ENCODE data around the gene TNK1.

TNK1 gene

DNA sequence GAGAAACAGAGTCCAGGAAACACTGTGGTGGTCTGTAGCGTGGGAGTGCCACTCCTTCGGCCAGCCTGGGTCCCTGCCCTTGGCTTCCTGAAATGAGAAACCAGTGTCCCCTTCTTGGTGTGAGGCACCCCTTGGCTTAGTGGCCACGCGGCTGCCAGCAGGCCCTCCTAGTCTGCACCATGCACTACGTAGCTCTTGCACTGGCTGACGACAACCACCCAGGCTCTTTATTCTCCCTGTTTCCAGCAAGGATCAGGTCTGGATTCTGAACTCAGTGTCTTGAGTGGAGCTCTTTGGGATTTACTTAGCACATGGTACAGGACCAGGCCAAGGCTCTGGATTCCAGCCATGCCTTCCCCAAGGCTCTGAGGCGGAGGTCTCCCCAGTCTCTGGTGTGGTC lies 46.7 kb downstream of the TNK1 start:
- Histone ChIP-seq H3K9me3 (ENCODE audit: control insufficient read depth, insufficient read depth, low read depth, low read length) (no peaks in the 10 kb centered on the region), H3K4me1 (ENCODE audit: control insufficient read depth, insufficient read depth, low read length) (no peaks in the 10 kb centered on the region), H3K27ac (ENCODE audit: extremely low read depth, low read depth, low read length) (no peak overlapping the region), H3K4me3 (ENCODE audit: low read depth, low read length) (no peak overlapping the region), H3K36me3 (ENCODE audit: control insufficient read depth in 2 of 2, insufficient read depth in 1 of 2, low read length in 2 of 2) (no peaks in the 10 kb centered on the region)
- POLR2A ChIA-PET, result no interaction called here
- CTCF ChIA-PET, result no interaction called here
- TF ChIP-seq ZNF488 (tag by site-specific recombination; IDR thresholded peaks at IDR 0.05), result no peak
- no peak for TF ChIP-seq KLF8 (tag by site-specific recombination; IDR thresholded peaks at IDR 0.05)
- no peak for TF ChIP-seq ZNF571 (tag by site-specific recombination; IDR thresholded peaks at IDR 0.05)
- TF ChIP-seq ZNF623 (tag by site-specific recombination; IDR thresholded peaks at IDR 0.05), result no peak
- TF ChIP-seq, protein P1, sequence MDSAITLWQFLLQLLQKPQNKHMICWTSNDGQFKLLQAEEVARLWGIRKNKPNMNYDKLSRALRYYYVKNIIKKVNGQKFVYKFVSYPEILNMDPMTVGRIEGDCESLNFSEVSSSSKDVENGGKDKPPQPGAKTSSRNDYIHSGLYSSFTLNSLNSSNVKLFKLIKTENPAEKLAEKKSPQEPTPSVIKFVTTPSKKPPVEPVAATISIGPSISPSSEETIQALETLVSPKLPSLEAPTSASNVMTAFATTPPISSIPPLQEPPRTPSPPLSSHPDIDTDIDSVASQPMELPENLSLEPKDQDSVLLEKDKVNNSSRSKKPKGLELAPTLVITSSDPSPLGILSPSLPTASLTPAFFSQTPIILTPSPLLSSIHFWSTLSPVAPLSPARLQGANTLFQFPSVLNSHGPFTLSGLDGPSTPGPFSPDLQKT (IDR thresholded peaks at IDR 0.05; ENCODE audit: borderline replicate concordance, low read depth, low read length), result no peak
- TF ChIP-seq MEIS1 (CRISPR knock-in tag; IDR thresholded peaks at IDR 0.05; ENCODE audit: borderline replicate concordance), result no peak
- no peak for TF ChIP-seq ZNF391 (tag by site-specific recombination; IDR thresholded peaks at IDR 0.05; ENCODE audit: borderline replicate concordance, low read depth)
- TF ChIP-seq ZNF747 (tag by site-specific recombination; IDR thresholded peaks at IDR 0.05), result no peak
- no peak for TF ChIP-seq ZSCAN18 (tag by site-specific recombination; IDR thresholded peaks at IDR 0.05)
- TF ChIP-seq GLIS1 (tag by site-specific recombination; IDR thresholded peaks at IDR 0.05), result no peak
- no peak for TF ChIP-seq ZNF585B (tag by site-specific recombination; IDR thresholded peaks at IDR 0.05)
- no peak for TF ChIP-seq ZNF10 (tag by site-specific recombination; IDR thresholded peaks at IDR 0.05)
- no peak for TF ChIP-seq ZSCAN4 (tag by site-specific recombination; IDR thresholded peaks at IDR 0.05)
- no peak for TF ChIP-seq ZNF626 (tag by site-specific recombination; IDR thresholded peaks at IDR 0.05)

- Histone ChIP-seq H3K27ac (ENCODE audit: extremely low read depth, low read depth, low read length) (no peak within 1 kb of the TSS), H3K36me3 (ENCODE audit: control insufficient read depth in 2 of 2, insufficient read depth in 1 of 2, low read length in 2 of 2) (no peaks in the 10 kb centered on the region), H3K4me1 (ENCODE audit: control insufficient read depth, insufficient read depth, low read length) (no peaks in the 10 kb centered on the region), H3K4me3 (ENCODE audit: low read depth, low read length) (no peak within 1 kb of the TSS), H3K9me3 (ENCODE audit: control insufficient read depth, insufficient read depth, low read depth, low read length) (no peaks in the 10 kb centered on the region)
- TF ChIP-seq ZNF529 (tag by site-specific recombination; IDR thresholded peaks at IDR 0.05; ENCODE audit: insufficient replicate concordance), result no peak
- TF ChIP-seq ZNF2 (tag by site-specific recombination; IDR thresholded peaks at IDR 0.05), result no peak
- no peak for TF ChIP-seq ZNF155 (tag by site-specific recombination; IDR thresholded peaks at IDR 0.05)
- no peak for TF ChIP-seq HOXD13 (CRISPR knock-in tag; IDR thresholded peaks at IDR 0.05; ENCODE audit: borderline replicate concordance)
- no peak for TF ChIP-seq ZNF623 (tag by site-specific recombination; IDR thresholded peaks at IDR 0.05)
- no peak for TF ChIP-seq ZNF341 (tag by site-specific recombination; IDR thresholded peaks at IDR 0.05; ENCODE audit: low read depth)
- TF ChIP-seq CTCF (tag by site-specific recombination; IDR thresholded peaks at IDR 0.05), result no peak
- TF ChIP-seq ZNF580 (tag by site-specific recombination; IDR thresholded peaks at IDR 0.05), result no peak
- no peak for TF ChIP-seq ZNF707 (tag by site-specific recombination; IDR thresholded peaks at IDR 0.05)
- no peak for TF ChIP-seq ZNF404 (tag by site-specific recombination; IDR thresholded peaks at IDR 0.05)
- no peak for TF ChIP-seq SCRT1 (tag by site-specific recombination; IDR thresholded peaks at IDR 0.05; ENCODE audit: borderline replicate concordance)
- TF ChIP-seq YY1 (tag by site-specific recombination; IDR thresholded peaks at IDR 0.05), result no peak
- ChIA-PET POLR2A (interaction anchor here (0.6 to 1.0 kb wide), 2 partner anchors 25 to 69 kb away, joined by 4 to 5 read pairs; partner anchors contain the start of gene TMEM256), CTCF (interaction anchor here (1.1 kb wide), 1 partner anchor 73 kb away, joined by 3 read pairs; the partner anchor contains the start of gene TMEM95)
These were observed 47.7 kb downstream of the TNK1 start, which contains the start of gene SPEM3 for GRCh38 chr17:7428557-7428956. SPEM3 (plus strand) TSS chr17:7428857; CDS start chr17:7428903, 46 bp downstream.

Data from HEK293 (cell line).